Stomach (tissue), 9 donors: Measurements from ENCODE around the gene PROSER3. TPM values are rescaled to one million over a fixed set of nuclear protein-coding genes. Genes with fewer than 3 reads are reported as not detected.
A peak's percentile ranks its signal among the peaks of the same experiment; 100 is the strongest.

Experiments used
- DNase-seq, 2 donors: peaks; one replicate each; pipeline versions ENCODE4 v3.0.0 to v3.0.0-alpha.2; 2013 to 2019
- H3K27ac ChIP-seq, 5 donors: fragments of 200-600 bp in 4 of 5; sonication (generic) in 4 of 5; one replicate each; pipeline ENCODE4 v1.5.1; 2013 to 2019; ENCODE audit warnings: mild to moderate bottlenecking in 1 of 5, moderate library complexity in 1 of 5
- H3K27me3 ChIP-seq, 3 donors: fragments of 200-600 bp; sonication (generic); one replicate each; pipeline ENCODE4 v1.5.1; 2017 to 2019; ENCODE audit warnings: mixed run types in 1 of 3
- H3K36me3 ChIP-seq, 4 donors: fragments of 200-600 bp; sonication (generic); 1 replicate in 3 of 4; 2 replicates in 1 of 4; pipeline ENCODE4 v1.5.1; 2016 to 2019
- H3K4me1 ChIP-seq, 4 donors: fragments of 200-600 bp; sonication (generic); one replicate each; pipeline ENCODE4 v1.5.1; 2016 to 2019
- H3K4me3 ChIP-seq, 4 donors: fragments of 200-600 bp; sonication (generic) in 3 of 4; one replicate each; pipeline ENCODE4 v1.5.1; 2016 to 2019; ENCODE audit warnings: mild to moderate bottlenecking in 1 of 4
- H3K9me3 ChIP-seq, 4 donors: fragments of 200-600 bp; sonication (generic); one replicate each; pipeline ENCODE4 v1.5.1; 2016 to 2019
- CTCF ChIP-seq, 7 experiments: fragments of 450-650 bp in 4 of 7; fragments of 200-600 bp in 3 of 7; sonication (generic) in 3 of 7; IDR thresholded peaks; one replicate each; pipeline ENCODE4 v1.5.1; 2016 to 2019; ENCODE audit warnings: antibody characterized with exemption in 7 of 7, control low read depth in 2 of 7, mild to moderate bottlenecking in 1 of 7
- EP300 ChIP-seq: sonication (generic); formaldehyde crosslinking; IDR thresholded peaks from one replicate; pipeline ENCODE4 v1.6.1; 2017; ENCODE audit warnings: antibody characterized with exemption
- POLR2A ChIP-seq, 4 donors: fragments of 450-650 bp; IDR thresholded peaks; one replicate each; pipeline ENCODE4 v1.6.1; 2016; ENCODE audit warnings: antibody characterized with exemption in 4 of 4, control low read depth in 2 of 4, mild to moderate bottlenecking in 1 of 4, moderate library complexity in 1 of 4
- POLR2AphosphoS5 ChIP-seq, 3 donors: sonication (generic); formaldehyde crosslinking; IDR thresholded peaks; one replicate each; pipeline ENCODE4 v1.6.1; 2016; ENCODE audit warnings: antibody characterized with exemption in 3 of 3
- WGBS, 5 donors: extraction: QIAGEN DNeasy Blood & Tissue Kit in 3 of 5; methylation state at CpG; one replicate each; pipeline versions ENCODE4 v1.1.5 to v1.1.7; 2013 to 2018; 5-methylcytosine and 5-hydroxymethylcytosine counted together
- intact Hi-C: fragments of 100-400 bp; cut with DNase I; formaldehyde crosslinking; loops from one replicate; pipeline ENCODE4 v1.15.1; 2023; ENCODE audit warnings: low total_unique reads
- polyA plus RNA-seq, 3 donors: library from polyadenylated mRNA; stranded (reverse); fragments of 200-250 nt; gene quantifications; one replicate each; pipeline ENCODE4 v1.2.3, GENCODE V29; 2013
- total RNA-seq, 5 donors: library from RNA; depleted of rRNA; stranded (reverse); fragments of >200 nt; gene quantifications; one replicate each; pipeline versions ENCODE4 v1.1.0 to v1.2.3, GENCODE V29; 2014 to 2016
- donor health status: healthy with polysubstance abuse.
- donor health status: Bipolar disorder and iron deficiency.
- donor health status: healthy.

Gene PROSER3
- total and polyA plus RNA-seq, 8 donors: 3.6 to 61.3 (median 10.5) TPM

- no peaks in the 10 kb centered on the region for H3K27me3 ChIP-seq
- TF ChIP-seq EP300: no peak
- no peak for TF ChIP-seq POLR2AphosphoS5 (IDR thresholded peaks at IDR 0.05)
- TF ChIP-seq CTCF (IDR thresholded peaks at IDR 0.05): no peak
- TF ChIP-seq POLR2A (IDR thresholded peaks at IDR 0.05): no peak
- H3K36me3 ChIP-seq: peaks cover 0 to 14% (median 12%) of the 10 kb centered on the region in 4 donors
- no peak for DNase-seq
- intact Hi-C loops: no loop called here
- H3K27ac ChIP-seq: no peak overlapping the region
- no peaks in the 10 kb centered on the region for H3K9me3 ChIP-seq
- peak overlapping the region; percentile 83 to 99 (median 94) for H3K4me3 ChIP-seq
- WGBS, 5 donors: 25 to 55% (median 41%) methylated on average over 16 of the region's 16 CpGs
- H3K4me1 ChIP-seq: peaks cover 7 to 25% (median 21%) of the 10 kb centered on the region in 4 donors
Measured at GRCh38 chr19:35774274-35775045, 16.5 kb downstream of the PROSER3 start.

- Histone ChIP-seq H3K27me3 (no peaks in the 10 kb centered on the region), H3K9me3 (no peaks in the 10 kb centered on the region), H3K4me3 (peak overlapping the region; percentile 83 to 99 (median 94)), H3K36me3 (peaks cover 0 to 19% (median 17%) of the 10 kb centered on the region in 4 donors), H3K4me1 (peaks cover 7 to 25% (median 21%) of the 10 kb centered on the region in 4 donors), H3K27ac (no peak overlapping the region)
- TF ChIP-seq CTCF (IDR thresholded peaks at IDR 0.05) (no peak), EP300 (no peak), POLR2AphosphoS5 (IDR thresholded peaks at IDR 0.05) (no peak)
- no peak for DNase-seq
- intact Hi-C loops: no loop called here
- WGBS, 5 donors: 9 to 40% (median 26%) methylated on average over 9 of the region's 9 CpGs
Measured at GRCh38 chr19:35775046-35775297, 17.0 kb downstream of the PROSER3 start.

GRCh38 chr19:35775298-35776101 lies 17.5 kb downstream of the PROSER3 start, which contains the start of gene ARHGAP33:
ARHGAP33 (plus strand) TSS chr19:35775564; CDS start chr19:35775659, 95 bp downstream.
- DNase-seq: peak; percentile 99 to 100
- Histone ChIP-seq H3K4me3 (peak within 1 kb of the TSS; percentile 83 to 99 (median 94)), H3K9me3 (no peaks in the 10 kb centered on the region), H3K27ac (peak within 1 kb of the TSS; percentile 35 to 79 (median 66)), H3K4me1 (peaks cover 7 to 25% (median 21%) of the 10 kb centered on the region in 4 donors), H3K27me3 (no peaks in the 10 kb centered on the region), H3K36me3 (peaks cover 0 to 24% (median 22%) of the 10 kb centered on the region in 4 donors)
- WGBS, 5 donors: 0 to 2% (median 1%) methylated on average over 25 to 82 of the region's 82 CpGs
- TF ChIP-seq POLR2A (IDR thresholded peaks at IDR 0.05): no peak
- TF ChIP-seq POLR2AphosphoS5 (IDR thresholded peaks at IDR 0.05): peak in 1 of 3 donors; percentile 58
- intact Hi-C loops: no loop called here

- TF ChIP-seq POLR2AphosphoS5 (IDR thresholded peaks at IDR 0.05) (no peak), EP300 (no peak), CTCF (IDR thresholded peaks at IDR 0.05) (no peak), POLR2A (IDR thresholded peaks at IDR 0.05) (no peak)
- Histone ChIP-seq H3K36me3 (peaks cover 0 to 32% (median 29%) of the 10 kb centered on the region in 4 donors), H3K27me3 (no peaks in the 10 kb centered on the region), H3K27ac (peak overlapping the region in 1 of 5 donors; percentile 77), H3K4me1 (peaks cover 7 to 25% (median 21%) of the 10 kb centered on the region in 4 donors), H3K9me3 (no peaks in the 10 kb centered on the region), H3K4me3 (peak overlapping the region; percentile 83 to 99 (median 94))
- 44 to 69% (median 62%) methylated on average over 11 to 13 of the region's 13 CpGs for WGBS, 5 donors
- intact Hi-C loops: no loop called here
- no peak for DNase-seq
Measured at GRCh38 chr19:35776102-35776788, 18.3 kb downstream of the PROSER3 start.
